DMS79 treated with DMSO at 0.1 percent for 48 hours (cell line): ENCODE results near the gene FRY.

Experiments used
- DNase-seq: peaks from one replicate; lab custom pipeline; 2025; lab: John Stamatoyannopoulos, UW

The FRY gene

DNA sequence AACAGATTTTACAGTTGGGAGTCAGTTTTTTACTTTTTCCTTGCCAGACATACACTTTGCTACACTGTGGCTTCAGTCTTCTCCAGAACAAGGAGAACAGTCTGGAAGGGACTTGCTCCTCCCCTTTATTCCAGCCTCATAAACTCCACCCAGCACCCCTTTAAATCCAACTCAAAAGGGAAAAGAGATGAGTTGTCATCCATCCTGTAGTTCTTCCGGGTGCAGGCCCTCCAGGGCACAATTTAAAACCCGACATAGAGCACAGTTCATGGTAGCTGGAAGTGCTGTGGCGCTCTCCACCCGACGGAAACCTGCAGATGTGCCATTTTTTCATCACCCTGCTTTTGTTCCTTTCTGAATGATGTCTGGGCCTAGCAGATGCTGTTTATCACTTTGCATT, 184.7 kb downstream of the FRY start:
- DNase-seq, result no peak

DNA sequence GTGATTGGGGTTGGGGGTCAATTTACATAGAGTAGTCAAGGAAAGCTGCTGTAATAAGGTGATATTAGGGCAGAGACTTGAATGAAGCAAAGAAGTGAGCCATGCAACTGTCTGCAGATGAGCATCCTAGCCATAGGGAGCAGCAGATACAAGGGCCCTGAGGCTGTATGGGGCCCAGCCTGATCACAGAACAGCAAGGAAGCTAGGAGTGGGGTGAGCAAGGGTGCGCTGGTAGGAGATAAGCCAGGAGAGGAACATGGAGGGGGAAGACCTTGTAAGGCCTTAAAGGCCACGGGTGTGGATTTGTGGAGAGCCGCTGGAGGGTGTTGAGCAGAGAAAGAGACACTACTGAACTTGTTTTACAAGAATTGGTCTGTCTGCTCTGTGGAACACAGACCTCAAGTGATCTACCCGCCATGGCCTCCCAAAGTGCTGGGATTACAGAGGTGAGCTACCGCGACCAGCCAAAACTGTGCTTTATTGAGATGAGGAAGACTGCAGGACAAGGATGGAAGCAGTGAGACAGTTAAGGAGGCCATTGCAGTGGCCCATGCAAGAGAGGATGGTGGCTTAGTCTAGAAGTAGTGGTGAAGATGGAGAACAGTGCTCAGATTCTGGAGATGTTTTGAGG, 190.6 kb downstream of the FRY start:
- no peak for DNase-seq

DNA sequence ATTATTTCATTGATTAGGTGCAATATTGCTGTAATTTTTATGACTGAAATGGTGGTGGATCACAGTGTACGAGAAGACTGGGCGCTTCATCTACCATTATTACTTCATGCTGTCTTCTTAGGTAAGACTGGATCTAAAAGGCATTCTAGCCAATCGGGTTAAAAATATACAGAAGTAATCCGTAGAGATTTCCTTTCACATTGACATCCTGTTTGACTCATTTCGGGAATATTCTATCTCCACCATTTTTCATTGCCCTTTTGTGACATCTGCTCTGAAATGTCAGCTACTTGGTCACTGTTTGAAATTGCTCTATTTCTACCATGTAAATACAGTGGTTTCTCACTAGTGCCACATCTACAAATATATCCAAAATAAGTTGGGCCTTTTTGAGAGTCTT, 193.3 kb downstream of the FRY start:
- no peak for DNase-seq

DNA sequence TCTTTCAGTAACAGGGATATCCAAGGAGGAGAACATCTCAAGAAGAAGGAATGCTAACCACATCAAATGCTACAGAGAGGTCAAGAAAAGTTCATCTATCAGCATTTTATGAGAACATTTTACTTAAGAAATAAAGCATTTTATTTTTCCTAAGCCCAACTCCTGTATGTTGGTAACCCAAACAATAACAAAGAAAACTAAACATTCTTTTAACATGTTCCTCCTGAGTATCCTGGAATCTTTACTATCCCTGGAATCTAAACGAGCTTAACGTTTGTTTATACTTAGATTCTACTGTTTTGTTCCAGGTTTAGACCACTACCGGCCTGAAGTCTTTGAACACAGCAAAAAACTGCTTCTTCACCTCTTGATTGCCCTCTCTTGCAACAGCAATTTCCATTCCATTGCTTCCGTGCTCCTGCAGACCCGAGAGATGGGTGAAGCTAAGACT, 193.9 kb downstream of the FRY start:
- DNase-seq, result no peak

DNA sequence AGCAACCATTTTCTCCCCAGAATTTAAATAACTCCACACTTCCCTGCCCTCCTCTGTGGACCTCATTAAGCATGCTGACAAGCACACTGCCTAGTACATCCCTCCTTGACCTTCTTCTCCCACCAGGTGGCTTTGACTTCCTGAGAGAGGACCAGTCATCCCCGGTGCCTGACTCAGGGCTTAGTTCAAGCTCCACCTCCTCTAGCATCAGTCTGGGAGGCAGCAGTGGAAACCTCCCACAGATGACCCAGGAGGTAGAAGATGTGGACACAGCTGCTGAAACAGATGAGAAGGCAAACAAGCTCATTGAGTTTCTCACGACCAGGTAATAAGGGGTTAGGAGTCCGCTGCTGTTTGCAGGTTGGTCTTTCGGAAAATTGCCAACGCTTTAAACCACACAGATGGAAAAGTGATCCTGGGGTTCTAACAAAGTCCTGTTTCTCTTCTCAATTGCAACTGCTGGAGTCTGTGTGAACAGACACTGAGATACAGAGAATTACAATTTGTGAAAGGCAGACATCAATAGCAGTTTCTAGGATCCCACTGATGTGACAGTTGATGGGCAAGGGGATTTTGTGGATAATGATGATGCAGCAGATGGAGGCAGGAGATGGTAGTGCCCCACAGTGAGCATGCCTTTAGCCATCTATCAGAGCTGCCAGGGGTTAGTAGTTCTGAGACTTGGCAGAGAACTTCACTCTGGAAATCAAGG, 196.9 kb downstream of the FRY start:
- no peak for DNase-seq

DNA sequence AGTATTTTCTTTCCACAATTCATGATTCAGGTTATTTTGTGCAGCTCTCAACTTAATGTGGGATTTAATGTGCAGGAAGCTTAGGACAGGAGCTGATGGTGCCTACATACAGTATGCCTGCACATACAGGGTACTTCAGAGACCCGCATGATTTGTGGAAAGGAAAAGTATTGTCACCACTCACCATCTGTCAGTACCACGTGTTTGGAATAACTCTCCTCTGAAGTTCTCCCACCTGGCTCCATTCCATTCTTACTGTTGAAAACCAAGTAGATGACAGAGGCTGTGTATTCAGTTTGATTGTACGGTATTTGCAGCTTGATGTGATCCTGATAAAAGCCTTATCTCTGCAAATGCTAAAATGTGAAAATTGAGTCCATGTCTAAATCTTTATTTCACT, 197.9 kb downstream of the FRY start:
- DNase-seq, result no peak

DNA sequence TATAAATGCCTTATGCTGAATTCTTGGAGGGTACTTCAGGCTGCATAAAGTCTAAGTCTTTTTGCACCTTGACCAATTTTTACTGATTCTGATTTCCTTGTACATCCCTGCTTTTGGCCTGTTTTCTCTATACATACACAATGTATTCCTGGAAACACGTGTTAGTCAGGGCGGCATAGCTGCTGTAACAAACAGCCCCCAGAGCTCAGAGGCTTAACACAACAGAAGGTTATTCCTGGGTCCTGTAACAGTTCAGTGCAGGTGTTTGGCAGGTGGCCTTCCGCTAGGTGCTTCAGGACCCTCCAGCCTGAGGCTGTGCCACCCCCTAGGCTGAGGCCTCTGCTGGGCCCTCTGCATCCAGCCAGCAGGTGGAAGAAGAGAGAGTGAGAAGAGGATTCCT, 200.7 kb downstream of the FRY start:
- DNase-seq, result no peak

DNA sequence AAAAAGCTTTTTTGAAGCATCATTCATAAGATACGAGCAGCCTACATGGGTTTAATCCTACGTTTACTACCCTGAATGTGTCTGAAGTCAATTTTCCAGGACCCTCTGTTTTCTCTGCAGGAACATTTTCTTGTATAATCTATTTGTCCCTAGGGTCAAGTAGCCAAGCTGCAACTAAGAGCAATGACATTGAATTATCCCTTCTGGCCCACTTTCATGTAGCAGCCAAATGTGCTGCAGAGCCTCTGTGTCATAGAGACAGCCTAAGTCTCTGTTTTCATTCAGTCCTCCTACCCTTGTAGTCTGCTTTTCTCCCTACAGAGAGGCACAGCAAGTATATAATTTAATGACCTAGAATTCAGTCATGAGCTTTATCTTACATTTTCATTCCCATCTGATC, 201.5 kb downstream of the FRY start:
- no peak for DNase-seq

DNA sequence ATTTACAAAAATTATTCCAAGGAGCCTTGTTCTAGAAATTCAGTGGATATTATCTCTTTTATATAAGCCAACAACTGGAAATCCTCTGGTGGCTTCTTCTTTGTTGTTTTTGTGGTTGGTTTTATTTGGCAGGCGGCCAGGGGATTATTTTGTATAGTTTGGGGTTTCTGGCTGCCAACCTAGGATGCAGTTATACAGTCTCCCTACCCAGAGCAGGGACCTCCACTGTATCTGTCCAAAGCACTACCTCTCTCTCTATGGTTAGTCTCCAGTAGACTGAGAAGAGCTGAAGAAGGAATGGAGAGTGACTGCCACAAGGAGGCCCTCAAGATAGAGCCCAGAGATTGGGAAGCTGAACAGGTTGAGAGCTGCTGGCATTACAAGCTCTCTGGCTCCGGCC, 203.3 kb downstream of the FRY start:
- DNase-seq, result no peak

DNA sequence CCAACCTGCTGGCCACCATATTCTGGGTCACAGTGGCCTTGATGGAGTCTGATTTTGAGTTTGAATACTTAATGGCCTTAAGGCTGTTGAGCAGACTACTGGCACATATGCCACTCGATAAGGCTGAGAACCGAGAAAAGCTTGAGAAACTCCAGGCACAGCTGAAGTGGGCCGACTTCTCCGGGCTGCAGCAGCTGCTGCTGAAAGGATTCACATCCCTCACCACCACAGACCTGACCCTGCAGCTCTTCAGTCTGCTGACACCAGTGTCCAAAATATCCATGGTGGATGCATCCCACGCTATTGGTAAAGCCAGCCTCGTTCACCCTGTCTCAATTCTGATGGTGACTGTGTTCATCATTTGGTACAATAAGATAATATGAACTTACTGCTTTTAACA, 206.1 kb downstream of the FRY start:
- no peak for DNase-seq

DNA sequence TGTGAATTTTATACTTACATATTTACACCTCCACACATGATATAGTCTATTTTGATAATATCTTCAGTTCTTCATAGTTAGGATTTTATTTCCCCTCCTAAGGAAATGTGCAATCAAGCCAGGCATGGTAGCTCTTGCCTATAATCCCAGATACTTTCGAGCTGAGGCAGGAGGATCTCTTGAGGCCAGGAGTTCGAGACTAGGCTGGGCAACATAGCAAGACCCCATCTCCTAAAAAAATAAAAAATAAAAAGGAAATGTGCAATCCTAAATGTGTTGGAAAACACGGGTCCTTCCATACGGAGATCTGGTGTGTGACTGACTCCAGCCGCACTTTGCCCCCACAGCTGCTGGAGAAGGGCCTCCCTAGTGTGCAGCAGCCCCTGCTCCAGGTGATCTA, 212.1 kb downstream of the FRY start:
- DNase-seq, result no peak

DNA sequence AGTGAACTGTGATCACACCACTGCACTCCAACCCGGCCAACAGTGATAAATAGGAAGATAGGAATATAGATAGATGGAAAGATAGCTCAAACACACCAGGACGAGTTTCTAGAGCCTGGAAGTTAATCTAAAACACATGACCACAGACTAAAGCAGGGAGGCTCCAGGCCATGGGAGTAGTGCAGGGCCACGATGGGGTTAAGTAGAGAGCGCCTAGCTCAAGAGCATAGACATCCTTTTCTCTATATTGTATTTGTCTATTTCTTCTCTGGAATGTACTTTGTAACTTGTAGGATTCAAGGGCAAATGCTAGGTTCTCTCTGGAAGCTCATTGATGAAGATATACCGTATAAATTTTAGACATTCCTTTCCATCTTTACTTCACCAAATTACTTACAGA, 214.0 kb downstream of the FRY start:
- no peak for DNase-seq

DNA sequence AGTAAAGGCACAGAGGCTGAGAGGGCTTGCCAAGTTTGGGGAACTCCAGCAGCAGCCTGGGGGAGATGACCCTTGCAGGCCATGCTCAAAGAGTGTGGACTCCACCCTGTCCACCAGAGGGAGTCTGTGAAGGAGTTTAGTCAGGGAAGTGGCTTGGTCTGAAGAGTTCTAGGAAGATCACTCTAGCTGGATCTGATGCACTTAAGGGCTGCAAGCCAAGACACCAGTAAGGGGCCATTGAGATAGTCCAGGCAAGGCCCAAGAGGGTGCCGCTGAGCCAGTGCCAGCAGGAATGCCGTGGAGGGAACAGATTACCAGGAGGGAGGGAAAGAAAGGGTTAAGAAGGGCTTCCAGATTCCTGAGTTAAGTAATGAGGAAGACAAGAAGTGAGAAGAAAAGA, 214.9 kb downstream of the FRY start:
- peak; percentile 3 for DNase-seq

DNA sequence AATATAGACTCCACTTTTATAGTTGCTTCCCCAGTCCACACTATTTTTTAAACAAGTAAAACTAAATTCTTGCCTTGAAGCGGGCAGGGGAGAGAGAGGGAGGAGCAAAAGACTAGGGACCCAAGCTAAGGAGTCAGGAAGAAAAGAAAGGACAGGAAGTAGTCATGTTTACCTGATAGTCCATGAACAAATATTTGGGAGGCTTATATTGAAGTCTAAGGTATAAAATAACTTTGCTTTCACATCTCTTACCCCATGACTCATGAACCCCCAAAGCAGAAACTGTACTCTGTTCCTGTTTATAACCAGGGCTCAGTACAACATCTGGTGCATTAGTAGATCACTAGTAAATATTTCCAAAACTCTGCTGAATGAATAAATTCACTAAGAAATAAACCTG, 216.3 kb downstream of the FRY start:
- DNase-seq, result no peak

DNA sequence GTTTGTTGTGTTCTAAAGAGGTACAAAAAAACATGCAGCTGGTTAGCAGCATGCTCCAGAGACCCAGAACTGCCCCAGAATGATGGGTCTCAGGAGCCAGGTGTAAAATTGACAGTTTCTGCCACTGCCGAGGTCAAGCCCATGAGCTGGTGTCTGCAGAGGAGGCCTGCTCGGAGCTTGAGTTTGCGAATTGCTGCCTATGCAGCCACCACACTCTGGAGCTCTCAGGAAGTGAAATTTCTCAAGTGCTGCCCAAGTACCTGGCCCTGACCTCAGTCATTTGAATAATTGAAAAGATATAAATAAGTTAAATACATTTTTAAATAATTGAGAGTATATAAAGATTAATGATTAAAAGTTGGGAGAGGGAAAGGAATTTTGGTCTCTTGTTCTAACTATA, 217.2 kb downstream of the FRY start:
- no peak for DNase-seq

DNA sequence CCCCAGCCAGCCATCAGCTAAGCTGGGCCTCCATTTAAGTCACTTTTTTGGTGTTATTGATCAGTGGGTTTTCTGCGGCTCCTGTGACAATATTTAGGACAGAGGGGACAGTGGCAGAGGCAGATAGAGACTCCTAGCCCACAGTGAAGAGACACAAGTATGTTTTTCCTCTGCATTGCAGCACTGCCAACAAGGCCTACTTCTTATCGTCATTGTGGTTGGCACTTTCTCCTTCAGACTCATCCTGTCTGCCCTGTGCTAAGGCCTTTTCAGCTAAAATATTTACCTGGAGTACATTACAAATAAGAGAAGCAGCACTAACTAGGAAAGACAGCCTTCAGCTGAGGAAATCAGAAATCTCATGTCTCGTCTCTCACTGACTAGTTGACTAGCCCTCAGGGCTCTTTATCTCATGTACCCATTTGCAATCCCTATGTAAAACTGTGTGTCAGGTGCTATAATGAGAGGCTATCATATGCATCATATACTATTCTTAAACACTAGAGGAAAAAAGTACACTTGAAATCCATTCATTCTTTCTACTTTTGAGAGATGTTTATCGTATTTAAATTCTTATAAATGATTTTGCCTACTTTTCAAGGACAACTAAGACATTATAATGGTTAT, 221.4 kb downstream of the FRY start:
- no peak for DNase-seq

DNA sequence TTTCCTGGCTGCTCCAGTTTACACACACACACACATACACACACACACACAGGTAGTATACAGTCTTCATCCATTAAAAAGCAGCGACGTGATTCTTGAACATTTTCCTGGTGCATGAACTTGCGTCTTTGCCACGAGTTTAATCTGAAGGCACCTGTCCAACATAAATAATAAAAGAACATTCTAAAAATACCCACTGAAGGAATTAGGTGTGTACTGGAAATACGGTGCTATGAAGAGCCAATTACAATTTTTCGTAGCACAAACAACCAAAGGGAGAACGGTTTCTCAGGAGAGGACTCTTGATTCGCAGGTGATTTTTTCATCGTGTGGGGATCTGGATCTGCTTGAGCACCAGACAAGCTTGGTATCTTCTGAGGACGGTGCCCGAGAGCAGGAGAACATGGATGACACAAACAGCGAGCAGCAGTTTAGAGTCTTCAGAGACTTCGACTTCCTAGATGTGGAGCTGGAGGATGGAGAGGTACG, 222.4 kb downstream of the FRY start:
- DNase-seq, result no peak

DNA sequence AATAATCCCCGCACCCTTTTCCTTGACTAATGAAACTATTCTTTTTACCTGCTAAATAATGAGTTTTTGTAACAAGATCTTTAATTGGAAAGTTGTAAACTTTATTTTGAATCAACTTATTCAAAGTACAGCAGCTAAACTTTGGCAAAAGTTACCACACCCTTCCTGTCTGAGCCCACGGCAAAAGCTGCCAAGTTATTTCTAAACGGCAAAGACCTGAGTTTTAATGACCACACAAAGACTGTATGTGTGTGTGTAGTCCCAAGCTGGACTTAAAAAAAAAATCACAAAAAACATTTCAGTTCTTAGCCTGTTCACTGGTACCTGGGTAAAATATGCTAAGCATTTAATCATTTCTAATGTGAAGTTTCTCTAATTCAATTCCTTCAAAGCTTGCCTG, 222.8 kb downstream of the FRY start:
- DNase-seq, result no peak

DNA sequence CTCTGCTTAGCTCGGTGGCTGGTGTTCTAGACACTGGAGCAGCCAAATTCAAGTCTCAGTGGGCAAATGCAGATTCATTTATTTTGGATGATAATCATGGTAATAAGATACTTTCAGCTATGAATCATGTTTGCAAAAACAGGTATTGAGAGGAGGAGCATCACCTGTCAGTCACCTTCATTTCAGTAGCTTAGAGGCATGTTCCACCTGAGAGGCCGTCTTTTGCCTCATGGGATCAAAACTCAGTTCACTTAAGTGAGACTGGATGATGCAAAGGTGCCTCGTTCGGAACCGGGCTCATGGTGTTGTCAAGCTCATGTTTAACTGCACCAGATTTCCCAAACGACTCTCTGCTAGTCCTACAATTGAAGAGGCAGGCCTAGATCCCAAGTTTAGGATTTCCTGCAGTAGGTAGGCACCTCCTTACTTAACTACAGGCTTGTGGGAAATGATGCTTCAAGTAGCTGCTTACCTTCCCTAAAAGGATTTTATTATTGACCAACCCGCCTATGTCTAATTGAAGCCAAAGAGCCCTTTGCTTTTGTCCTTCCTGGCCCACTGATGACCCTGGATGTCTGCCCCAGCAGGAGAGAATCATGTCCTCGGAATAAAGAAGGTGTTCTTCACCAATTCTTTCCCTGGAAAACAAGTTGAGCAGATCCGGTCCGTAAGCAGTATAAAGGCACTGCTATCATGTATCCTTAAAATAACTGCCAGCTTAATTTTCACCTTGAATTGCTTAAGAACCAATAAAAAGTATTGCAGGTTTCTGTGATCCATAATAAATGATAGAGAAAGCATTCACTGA, 223.5 kb downstream of the FRY start:
- no peak for DNase-seq

DNA sequence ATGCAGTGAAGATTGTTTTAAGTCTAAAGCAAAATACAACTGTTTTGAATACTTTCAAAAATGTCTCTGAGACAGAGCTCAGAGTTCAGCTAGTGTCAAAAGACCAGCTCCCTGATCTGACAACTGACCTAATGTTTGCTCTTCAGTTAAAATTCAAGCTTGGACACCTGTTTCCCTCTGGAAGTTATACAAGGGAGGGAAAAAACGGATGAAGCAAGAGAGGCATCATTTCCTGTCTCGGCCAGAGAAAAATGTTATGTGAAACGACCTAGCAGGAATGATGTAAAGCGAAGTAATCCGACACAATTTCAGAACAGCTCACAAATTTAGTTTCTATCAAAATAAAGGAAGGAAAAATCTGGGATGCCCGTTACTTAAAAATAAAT, 224.1 kb downstream of the FRY start:
- DNase-seq, result no peak

DNA sequence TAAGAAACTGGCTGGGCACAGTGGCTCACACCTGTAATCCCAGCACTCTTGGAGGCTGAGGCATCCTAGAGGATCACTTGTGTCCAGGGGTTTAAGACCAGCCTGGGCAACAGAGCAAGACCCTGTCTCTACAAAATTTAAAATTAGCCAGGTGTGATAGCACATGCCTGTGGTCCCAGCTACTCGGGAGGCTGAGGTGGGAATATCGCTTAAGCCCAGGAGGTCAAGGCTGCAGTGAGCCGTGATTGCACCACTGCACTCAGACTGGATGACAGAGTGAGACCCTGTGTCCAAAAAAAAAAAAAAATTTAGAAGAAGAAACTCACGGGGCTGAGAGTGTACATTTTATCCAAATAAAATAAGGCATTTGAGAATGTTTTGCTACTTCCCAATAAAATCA, 224.7 kb downstream of the FRY start:
- DNase-seq, result no peak

DNA sequence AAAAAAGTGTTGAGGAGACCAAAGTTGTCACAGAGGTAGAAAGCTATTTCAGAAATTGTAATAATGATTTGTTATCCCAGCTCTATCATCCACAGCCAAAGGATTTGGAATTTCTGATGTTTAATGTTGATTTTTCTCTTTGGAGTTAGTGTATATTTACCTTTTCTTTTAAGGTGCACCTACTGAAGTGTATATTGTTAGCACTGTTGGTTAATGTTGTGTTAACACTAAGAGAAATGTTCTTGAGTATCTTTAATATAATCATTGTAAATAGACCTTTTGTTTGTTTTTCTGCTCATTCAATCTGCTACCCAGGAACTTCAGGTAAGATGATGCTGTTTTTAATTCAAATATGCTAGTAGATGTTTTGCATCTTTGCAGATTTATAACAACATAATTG, 226.1 kb downstream of the FRY start:
- no peak for DNase-seq

DNA sequence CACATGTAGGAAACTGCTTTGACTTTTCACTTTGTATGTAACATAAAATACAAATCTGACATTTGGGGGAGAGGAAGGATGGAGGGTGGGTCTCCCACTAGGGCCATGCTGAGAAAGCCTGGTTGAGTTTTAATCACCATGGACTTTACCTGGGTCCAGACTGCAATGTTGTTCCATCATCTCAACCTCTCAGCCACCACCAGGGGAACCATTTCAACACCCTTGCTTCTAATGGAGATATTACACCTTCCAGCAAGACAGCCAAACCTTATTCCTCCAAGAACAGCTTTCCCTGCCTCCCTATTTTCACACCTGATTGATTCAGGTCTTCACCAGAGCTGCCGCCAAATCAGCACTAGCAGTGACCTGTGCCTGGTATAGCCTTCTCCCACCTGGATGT, 227.5 kb downstream of the FRY start:
- no peak for DNase-seq
